H1 (cell line): ENCODE measurements around the gene ABI3BP. TPM values are rescaled to one million over a fixed set of nuclear protein-coding genes. Genes with fewer than 3 reads are reported as not detected.
A peak's percentile ranks its signal among the peaks of the same experiment; 100 is the strongest.

Experiments used
- CTCF ChIA-PET: fragments of 300-600 bp; sonication (Branson Sonifier 250); formaldehyde crosslinking; loops from one replicate; lab custom pipeline; 2021; ENCODE audit not compliant: partially characterized antibody; lab: Charles Lee
- POLR2A ChIA-PET: fragments of 300-600 bp; sonication (Branson Sonifier 250); formaldehyde crosslinking; loops from one replicate; lab custom pipeline; 2021; ENCODE audit warnings: inconsistent platforms; ENCODE audit not compliant: partially characterized antibody; lab: Charles Lee
- DNase-seq, 2 experiments: peaks; one replicate each; pipeline versions ENCODE4 v3.0.0 to v3.0.0-alpha.2; 2010 to 2022; ENCODE audit warnings: low spot score in 2 of 2, low read depth in 1 of 2, mixed read lengths in 1 of 2
- FAIRE-seq: peaks from 2 replicates; lab custom pipeline; 2011; peaks lifted over from hg19 to GRCh38; lab: Jason Lieb, UNC
- H2AFZ ChIP-seq: 2 replicates; pipeline ENCODE4 v1.8.1; 2012; ENCODE audit warnings: low read length, inconsistent platforms
- H2AK5ac ChIP-seq: 2 replicates; pipeline ENCODE4 v1.6.1; 2013; ENCODE audit warnings: low read depth, low read length
- H2BK120ac ChIP-seq: replicated peaks from 2 replicates; pipeline ENCODE3; 2013; ENCODE audit warnings: low read depth, low read length, inconsistent platforms
- H2BK12ac ChIP-seq: 2 replicates; pipeline ENCODE4 v1.6.1; 2013; ENCODE audit warnings: low read depth, low read length
- H2BK15ac ChIP-seq: 2 replicates; pipeline ENCODE4 v1.6.1; 2013; ENCODE audit warnings: low read length
- H2BK20ac ChIP-seq: 2 replicates; pipeline ENCODE4 v1.6.1; 2013; ENCODE audit warnings: low read length
- H2BK5ac ChIP-seq: 2 replicates; pipeline ENCODE4 v1.6.1; 2013; ENCODE audit warnings: low read depth, low read length
- H3K14ac ChIP-seq: 2 replicates; pipeline ENCODE4 v1.6.1; 2013; ENCODE audit warnings: inconsistent platforms; ENCODE audit not compliant: insufficient read length
- H3K18ac ChIP-seq: 2 replicates; pipeline ENCODE4 v1.6.1; 2013; ENCODE audit warnings: low read length; ENCODE audit errors: extremely low read depth
- H3K23ac ChIP-seq: 2 replicates; pipeline ENCODE4 v1.6.1; 2013; ENCODE audit warnings: inconsistent platforms; ENCODE audit not compliant: insufficient read length
- H3K23me2 ChIP-seq: 2 replicates; pipeline ENCODE4 v1.6.1; 2013; ENCODE audit warnings: low read depth, low read length
- H3K27ac ChIP-seq: 2 replicates; pipeline ENCODE4 v1.6.1; 2011; ENCODE audit warnings: low read depth, low read length, inconsistent platforms
- H3K27me3 ChIP-seq, 4 experiments: replicated peaks in 1 of 4; 1 replicate in 1 of 4; 2 replicates in 3 of 4; pipeline versions ENCODE4 v1.6.1 to v1.8.1; 2011 to 2013; ENCODE audit warnings: low read length in 3 of 4, mild to moderate bottlenecking in 3 of 4, inconsistent platforms in 2 of 4, mixed read lengths in 2 of 4, moderate library complexity in 1 of 4; ENCODE audit not compliant: control insufficient read depth in 3 of 4, insufficient read depth in 3 of 4; ENCODE audit errors: extremely low read depth in 1 of 4
- H3K36me3 ChIP-seq, 4 experiments: 2 replicates each; pipeline versions ENCODE4 v1.6.1 to v1.8.1; 2011 to 2013; ENCODE audit warnings: mild to moderate bottlenecking in 4 of 4, low read length in 3 of 4, moderate library complexity in 2 of 4, control low read depth in 1 of 4, inconsistent platforms in 1 of 4; ENCODE audit not compliant: insufficient read depth in 4 of 4, control insufficient read depth in 2 of 4
- H3K4ac ChIP-seq: replicated peaks from 2 replicates; pipeline ENCODE3; 2013; ENCODE audit warnings: low read length, low read depth, mixed read lengths, inconsistent platforms; ENCODE audit not compliant: insufficient read length
- H3K4me1 ChIP-seq, 4 experiments: replicated peaks in 1 of 4; 1 replicate in 1 of 4; 2 replicates in 3 of 4; pipeline versions ENCODE4 v1.6.1 to v1.8.1; 2011 to 2013; ENCODE audit warnings: low read length in 3 of 4, inconsistent platforms in 2 of 4, mixed read lengths in 1 of 4; ENCODE audit not compliant: insufficient read depth in 4 of 4, control insufficient read depth in 3 of 4
- H3K4me2 ChIP-seq, 2 experiments: 2 replicates each; pipeline versions ENCODE4 v1.6.1 to v1.8.1; 2011 to 2013; ENCODE audit warnings: low read depth in 2 of 2, low read length in 2 of 2, control low read depth in 1 of 2, inconsistent platforms in 1 of 2, mild to moderate bottlenecking in 1 of 2; ENCODE audit not compliant: insufficient read depth in 1 of 2
- H3K4me3 ChIP-seq, 4 experiments: fragments of 200-600, 300-600 bp in 1 of 4; sonication (generic), shearing (Covaris generic), sonication (Bioruptor Twin) in 1 of 4; 2 replicates each; pipeline versions ENCODE4 v1.5.1 to v1.8.1; 2011 to 2016; ENCODE audit warnings: low read length in 4 of 4, low read depth in 3 of 4, control low read depth in 2 of 4, inconsistent platforms in 2 of 4, mild to moderate bottlenecking in 2 of 4, mixed read lengths in 1 of 4, moderate library complexity in 1 of 4; ENCODE audit not compliant: insufficient read depth in 2 of 4; ENCODE audit errors: extremely low read depth in 1 of 4
- H3K56ac ChIP-seq: replicated peaks from 2 replicates; pipeline ENCODE3; 2013; ENCODE audit warnings: low read depth, mild to moderate bottlenecking, mixed read lengths, low read length, inconsistent platforms; ENCODE audit not compliant: insufficient read length
- H3K79me1 ChIP-seq: 2 replicates; pipeline ENCODE4 v1.6.1; 2013; ENCODE audit warnings: low read depth, low read length, control low read depth
- H3K79me2 ChIP-seq, 2 experiments: 2 replicates each; pipeline versions ENCODE4 v1.6.1 to v1.8.1; 2012 to 2013; ENCODE audit warnings: low read length in 2 of 2, mild to moderate bottlenecking in 2 of 2, inconsistent platforms in 1 of 2; ENCODE audit not compliant: insufficient read depth in 2 of 2, control insufficient read depth in 1 of 2
- H3K9ac ChIP-seq, 4 experiments: replicated peaks in 1 of 4; 1 replicate in 1 of 4; 2 replicates in 3 of 4; pipeline versions ENCODE4 v1.6.1 to v1.8.1; 2011 to 2013; ENCODE audit warnings: low read depth in 3 of 4, low read length in 3 of 4, control low read depth in 2 of 4, mild to moderate bottlenecking in 2 of 4, moderate library complexity in 2 of 4, inconsistent platforms in 1 of 4; ENCODE audit errors: extremely low read depth in 1 of 4
- H3K9me3 ChIP-seq, 2 experiments: 2 replicates each; pipeline versions ENCODE4 v1.6.1 to v1.8.1; 2012 to 2013; ENCODE audit warnings: mild to moderate bottlenecking in 2 of 2, moderate library complexity in 2 of 2, control low read depth in 1 of 2, inconsistent platforms in 1 of 2, low read depth in 1 of 2, low read length in 1 of 2, mixed read lengths in 1 of 2; ENCODE audit not compliant: insufficient read depth in 2 of 2
- H4K20me1 ChIP-seq, 2 experiments: replicated peaks in 1 of 2; 2 replicates each; pipeline versions ENCODE3 to v1.8.1; 2011 to 2013; ENCODE audit warnings: inconsistent platforms in 2 of 2, low read length in 2 of 2, mild to moderate bottlenecking in 1 of 2; ENCODE audit not compliant: insufficient read depth in 2 of 2, control insufficient read depth in 1 of 2
- H4K5ac ChIP-seq: 2 replicates; pipeline ENCODE4 v1.6.1; 2013; ENCODE audit warnings: low read length, low read depth, mixed read lengths, inconsistent platforms; ENCODE audit not compliant: insufficient read length
- H4K8ac ChIP-seq: 2 replicates; pipeline ENCODE4 v1.8.0; 2013; ENCODE audit warnings: mild to moderate bottlenecking, moderate library complexity, low read length, inconsistent platforms; ENCODE audit not compliant: insufficient read depth; ENCODE audit errors: extremely low read depth
- H4K91ac ChIP-seq: replicated peaks from 2 replicates; pipeline ENCODE3; 2013; ENCODE audit warnings: low read length, mixed read lengths, inconsistent platforms; ENCODE audit not compliant: insufficient read length
- BCL11A ChIP-seq, 2 experiments: IDR thresholded peaks; one replicate each; pipeline ENCODE4 v1.6.1; 2011; ENCODE audit warnings: low read depth in 2 of 2, low read length in 2 of 2, mild to moderate bottlenecking in 2 of 2
- EP300 ChIP-seq, 2 experiments: IDR thresholded peaks; 1 replicate in 1 of 2; 2 replicates in 1 of 2; pipeline ENCODE4 v1.6.1; 2011 to 2012; ENCODE audit warnings: low read depth in 2 of 2, low read length in 2 of 2, mild to moderate bottlenecking in 2 of 2, borderline replicate concordance in 1 of 2, inconsistent platforms in 1 of 2, moderate library complexity in 1 of 2
- GABPA ChIP-seq: IDR thresholded peaks from 2 replicates; pipeline ENCODE4 v1.6.1; 2011; ENCODE audit warnings: mild to moderate bottlenecking, low read length, moderate library complexity, borderline replicate concordance; ENCODE audit not compliant: insufficient read depth
- WGBS, 2 experiments: shearing (Covaris generic) in 1 of 2; methylation state at CpG; one replicate each; pipeline versions ENCODE4 v1.1.6 to v1.1.7; 2013 to 2015; ENCODE audit warnings: low lambda C conversion rate in 2 of 2, mixed read lengths in 2 of 2, inconsistent platforms in 1 of 2, low coverage in 1 of 2, missing lambda C conversion rate in 1 of 2; ENCODE audit not compliant: insufficient replicate concordance in 2 of 2, insufficient coverage in 1 of 2, insufficient read length in 1 of 2; ENCODE audit errors: extremely low coverage in 1 of 2, missing lambda C conversion rate in 1 of 2; 5-methylcytosine and 5-hydroxymethylcytosine counted together
- polyA plus RNA-seq, 7 experiments: library from polyadenylated mRNA; depleted of rRNA in 3 of 7; stranded (reverse) in 5 of 7; unstranded in 2 of 7; fragments of >200 nt in 5 of 7; fragments of 200-250 nt in 2 of 7; gene quantifications; 1 replicate in 5 of 7; 2 replicates in 1 of 7; 4 replicates in 1 of 7; pipeline versions ENCODE4 v1.2.1 to v1.2.3, GENCODE V29; 2011 to 2013; ENCODE audit warnings: missing spikeins in 2 of 7, mixed read lengths in 2 of 7
- total RNA-seq: library from RNA; stranded (reverse); fragmentation: NEBNext Ultra II Directional; extraction: Animal tissue kit (Norgen Biotek cat#: 25700); gene quantifications from 2 replicates; pipeline ENCODE4 v1.2.1, GENCODE V29; 2021
- TF ChIP-seq, protein P1 (sequence below), 3 experiments: IDR thresholded peaks; 1 replicate in 2 of 3; 2 replicates in 1 of 3; pipeline versions ENCODE4 v1.5.1 to v1.6.1; 2011; ENCODE audit warnings: low read length in 3 of 3, mild to moderate bottlenecking in 3 of 3, inconsistent platforms in 2 of 3, low read depth in 1 of 3, moderate library complexity in 1 of 3; ENCODE audit not compliant: insufficient read depth in 1 of 3; ENCODE audit errors: control extremely low read depth in 1 of 3

Gene ABI3BP
- total and polyA plus RNA-seq, 2 of the 8 experiments (the other 6 are each of a cell fraction or from before 2014, with no cell fraction given) = 0.08 to 0.32 TPM

DNA sequence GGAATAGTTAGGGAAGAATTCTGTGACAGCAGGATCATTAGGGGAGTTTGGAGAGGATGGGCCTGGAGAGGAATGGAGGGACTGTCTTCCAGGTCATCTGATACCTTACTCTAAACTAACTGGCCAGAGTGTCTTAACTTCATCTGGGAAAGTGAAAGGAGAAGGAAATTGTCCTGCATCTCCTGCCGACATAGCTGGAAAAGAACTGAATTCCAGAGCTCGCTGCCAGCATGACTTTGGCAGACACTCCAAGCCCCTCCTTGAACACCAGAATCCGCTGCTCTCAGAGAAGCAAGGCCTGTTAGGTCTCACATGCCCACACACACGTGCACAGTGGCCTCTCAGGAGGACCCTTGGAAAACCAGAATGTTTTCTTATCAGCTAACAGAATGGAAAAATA is 10.5 kb downstream of the ABI3BP start:
- peak overlapping the region; percentile 94 for H2AFZ ChIP-seq
- H3K14ac ChIP-seq = no peak overlapping the region
- H3K4me1 ChIP-seq = 0 out of 7 replicates have a peak, but pooled peaks cover 0 to 2% (median under 1%) of the 10 kb centered on the region in 4 experiments
- H2BK12ac ChIP-seq = no peak overlapping the region
- H4K5ac ChIP-seq = no peak overlapping the region
- no peaks in the 10 kb centered on the region for H3K36me3 ChIP-seq
- FAIRE-seq (no peak), DNase-seq (no peak)
- POLR2A ChIA-PET = no interaction called here
- H3K23ac ChIP-seq = no peak overlapping the region
- no peaks in the 10 kb centered on the region for H3K9me3 ChIP-seq
- H2BK15ac ChIP-seq = peak overlapping the region; percentile 18; the same call in 1 of the 2 replicates
- no peak overlapping the region for H2BK120ac ChIP-seq
- H4K20me1 ChIP-seq = no peaks in the 10 kb centered on the region
- no peak overlapping the region for H3K18ac ChIP-seq
- H2AK5ac ChIP-seq = no peak overlapping the region
- no peak overlapping the region for H4K91ac ChIP-seq
- no peaks in the 10 kb centered on the region for H3K23me2 ChIP-seq
- no peaks in the 10 kb centered on the region for H3K79me2 ChIP-seq
- H3K79me1 ChIP-seq = no peaks in the 10 kb centered on the region
- no peak overlapping the region for H3K27ac ChIP-seq
- H3K56ac ChIP-seq = no peak overlapping the region
- no peak overlapping the region for H3K4me3 ChIP-seq
- H3K4ac ChIP-seq = no peak overlapping the region
- no peak overlapping the region for H3K9ac ChIP-seq
- no peak overlapping the region for H4K8ac ChIP-seq
- no peak overlapping the region for H2BK5ac ChIP-seq
- 66% methylated on average over 4 of the region's 4 CpGs; no CpG with 5 or more reads in 1 of the 2 experiments for WGBS, 2 experiments
- no peaks in the 10 kb centered on the region for H3K27me3 ChIP-seq
- H2BK20ac ChIP-seq = no peak overlapping the region
- H3K4me2 ChIP-seq = no peak overlapping the region
- CTCF ChIA-PET = interaction anchor here (1.1 kb wide), 1 partner anchor 51 kb away, joined by 3 read pairs; no protein-coding TSS in a partner anchor
- TF ChIP-seq EP300 (IDR thresholded peaks at IDR 0.05; ENCODE audit: borderline replicate concordance in 1 of 2, low read depth in 2 of 2, low read length in 2 of 2) = no peak
- TF ChIP-seq, protein P1, sequence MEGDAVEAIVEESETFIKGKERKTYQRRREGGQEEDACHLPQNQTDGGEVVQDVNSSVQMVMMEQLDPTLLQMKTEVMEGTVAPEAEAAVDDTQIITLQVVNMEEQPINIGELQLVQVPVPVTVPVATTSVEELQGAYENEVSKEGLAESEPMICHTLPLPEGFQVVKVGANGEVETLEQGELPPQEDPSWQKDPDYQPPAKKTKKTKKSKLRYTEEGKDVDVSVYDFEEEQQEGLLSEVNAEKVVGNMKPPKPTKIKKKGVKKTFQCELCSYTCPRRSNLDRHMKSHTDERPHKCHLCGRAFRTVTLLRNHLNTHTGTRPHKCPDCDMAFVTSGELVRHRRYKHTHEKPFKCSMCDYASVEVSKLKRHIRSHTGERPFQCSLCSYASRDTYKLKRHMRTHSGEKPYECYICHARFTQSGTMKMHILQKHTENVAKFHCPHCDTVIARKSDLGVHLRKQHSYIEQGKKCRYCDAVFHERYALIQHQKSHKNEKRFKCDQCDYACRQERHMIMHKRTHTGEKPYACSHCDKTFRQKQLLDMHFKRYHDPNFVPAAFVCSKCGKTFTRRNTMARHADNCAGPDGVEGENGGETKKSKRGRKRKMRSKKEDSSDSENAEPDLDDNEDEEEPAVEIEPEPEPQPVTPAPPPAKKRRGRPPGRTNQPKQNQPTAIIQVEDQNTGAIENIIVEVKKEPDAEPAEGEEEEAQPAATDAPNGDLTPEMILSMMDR (IDR thresholded peaks at IDR 0.05; ENCODE audit: control extremely low read depth in 1 of 3, insufficient read depth in 1 of 3, low read depth in 1 of 3, low read length in 3 of 3) = no peak
- no peak for TF ChIP-seq GABPA
- TF ChIP-seq BCL11A (IDR thresholded peaks at IDR 0.05; ENCODE audit: low read depth in 2 of 2, low read length in 2 of 2) = no peak
